Tibial artery (tissue), 4 donors: ENCODE measurements around the gene TRPM3.

Experiments
- DNase-seq, 2 donors: peaks; one replicate each; pipeline ENCODE4 v3.0.0-alpha.2; 2019
- H3K27ac ChIP-seq, 2 donors: fragments of 200-600 bp; sonication (generic) in 1 of 2; 1 replicate in 1 of 2; 2 replicates in 1 of 2; pipeline ENCODE4 v1.5.1; 2018 to 2019; ENCODE audit warnings: mild to moderate bottlenecking in 1 of 2
- H3K27me3 ChIP-seq, 2 donors: fragments of 200-600 bp; sonication (generic) in 1 of 2; one replicate each; pipeline versions ENCODE4 v1.5.1 to v1.6.0; 2016 to 2019
- H3K36me3 ChIP-seq, 3 donors: fragments of 200-600 bp; sonication (generic) in 2 of 3; one replicate each; pipeline ENCODE4 v1.5.1; 2016 to 2019; ENCODE audit warnings: mild to moderate bottlenecking in 2 of 3
- H3K4me1 ChIP-seq, 4 donors: fragments of 200-600 bp; sonication (generic) in 2 of 4; 1 replicate in 3 of 4; 2 replicates in 1 of 4; pipeline ENCODE4 v1.5.1; 2016 to 2019
- H3K4me3 ChIP-seq, 2 donors: fragments of 200-600 bp; sonication (generic) in 1 of 2; 1 replicate in 1 of 2; 2 replicates in 1 of 2; pipeline ENCODE4 v1.5.1; 2018 to 2019; ENCODE audit warnings: mild to moderate bottlenecking in 2 of 2
- H3K9me3 ChIP-seq, 3 donors: fragments of 200-600 bp; sonication (generic) in 1 of 3; one replicate each; pipeline ENCODE4 v1.5.1; 2016 to 2019
- CTCF ChIP-seq, 2 experiments: fragments of 200-600 bp in 1 of 2; fragments of 450-650 bp in 1 of 2; IDR thresholded peaks; one replicate each; pipeline ENCODE4 v1.5.1; 2017 to 2019; ENCODE audit warnings: antibody characterized with exemption in 2 of 2, mild to moderate bottlenecking in 1 of 2, moderate library complexity in 1 of 2
- intact Hi-C: fragments of 100-400 bp; cut with DNase I; formaldehyde crosslinking; loops from one replicate; pipeline ENCODE4 v1.15.0; 2023; ENCODE audit warnings: low total_unique reads

TRPM3 gene

GRCh38 chr9:70529833-70530232, 591.6 kb downstream of the TRPM3 start:
- Histone ChIP-seq H3K9me3 (no peaks in the 10 kb centered on the region), H3K4me1 (peaks cover 0 to 19% (median 3%) of the 10 kb centered on the region in 4 donors), H3K27me3 (no peaks in the 10 kb centered on the region), H3K4me3 (no peak overlapping the region), H3K27ac (no peak overlapping the region), H3K36me3 (no peaks in the 10 kb centered on the region)
- intact Hi-C loops = no loop called here
- TF ChIP-seq CTCF (IDR thresholded peaks at IDR 0.05) = no peak
- DNase-seq = no peak

- H3K27ac ChIP-seq = no peak overlapping the region
- intact Hi-C loops = no loop called here
- no peaks in the 10 kb centered on the region for H3K9me3 ChIP-seq
- no peak overlapping the region for H3K4me3 ChIP-seq
- no peak for DNase-seq
- H3K27me3 ChIP-seq = no peaks in the 10 kb centered on the region
- TF ChIP-seq CTCF (IDR thresholded peaks at IDR 0.05) = no peak
- no peaks in the 10 kb centered on the region for H3K36me3 ChIP-seq
- peaks cover 0 to 14% (median 3%) of the 10 kb centered on the region in 4 donors for H3K4me1 ChIP-seq
Observed at GRCh38 chr9:70529377-70529776, 592.0 kb downstream of the TRPM3 start.

- Histone ChIP-seq H3K27ac (no peak overlapping the region), H3K36me3 (no peaks in the 10 kb centered on the region), H3K4me1 (peaks cover 0 to 8% (median 3%) of the 10 kb centered on the region in 4 donors), H3K9me3 (no peaks in the 10 kb centered on the region), H3K4me3 (no peak overlapping the region), H3K27me3 (no peaks in the 10 kb centered on the region)
- no peak for TF ChIP-seq CTCF (IDR thresholded peaks at IDR 0.05)
- intact Hi-C loops = no loop called here
- no peak for DNase-seq
Observed at GRCh38 chr9:70526902-70527301, 594.5 kb downstream of the TRPM3 start.

- intact Hi-C loops = no loop called here
- DNase-seq = no peak
- H3K9me3 ChIP-seq = no peaks in the 10 kb centered on the region
- TF ChIP-seq CTCF (IDR thresholded peaks at IDR 0.05) = no peak
- H3K27ac ChIP-seq = peak overlapping the region in 1 of 2 donors; percentile 28
- no peak overlapping the region for H3K4me3 ChIP-seq
- H3K36me3 ChIP-seq = no peaks in the 10 kb centered on the region
- no peaks in the 10 kb centered on the region for H3K27me3 ChIP-seq
- peaks cover 0 to 8% (median 3%) of the 10 kb centered on the region in 4 donors for H3K4me1 ChIP-seq
Observed at GRCh38 chr9:70525519-70525918, 595.9 kb downstream of the TRPM3 start.

GRCh38 chr9:70519912-70520724, 601.3 kb downstream of the TRPM3 start:
- Histone ChIP-seq H3K9me3 (no peaks in the 10 kb centered on the region), H3K4me3 (no peak overlapping the region), H3K27me3 (no peaks in the 10 kb centered on the region), H3K36me3 (no peaks in the 10 kb centered on the region), H3K27ac (no peak overlapping the region), H3K4me1 (no peaks in the 10 kb centered on the region)
- intact Hi-C loops = no loop called here
- DNase-seq = no peak
- TF ChIP-seq CTCF (IDR thresholded peaks at IDR 0.05) = no peak
